ENCODE results near the gene DYNLRB1.

Gene DYNLRB1

DNA sequence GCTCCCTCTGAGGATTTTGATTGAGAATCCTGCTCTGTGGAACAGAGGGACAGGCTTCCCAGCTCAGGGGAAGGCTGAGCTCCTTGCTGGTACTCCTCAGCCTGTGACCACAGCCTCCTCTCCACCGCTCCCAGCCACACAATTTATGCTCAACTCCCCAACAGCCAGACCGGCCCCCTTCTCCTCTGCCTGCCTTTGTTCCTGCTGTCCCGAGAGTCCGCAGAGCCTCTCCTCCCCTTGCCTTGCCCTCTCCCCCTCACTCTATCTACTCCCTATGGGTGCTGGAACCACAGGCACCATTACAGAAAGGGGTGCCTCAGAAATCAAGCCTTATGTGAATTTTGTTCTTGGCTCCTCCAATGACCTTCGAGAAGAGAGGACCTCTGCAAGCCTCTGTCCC, 58.2 kb downstream of the DYNLRB1 start:
- H3K27me3 Mint-ChIP-seq: no peaks in the 10 kb centered on the region
- peaks cover 4 to 8% of the 10 kb centered on the region in 2 donors for H3K4me1 Mint-ChIP-seq (ENCODE audit: low read depth in 2 of 2)
- H3K27ac Mint-ChIP-seq: peak overlapping the region in 1 of 2 donors; percentile 19
- no peaks in the 10 kb centered on the region for H3K9me3 Mint-ChIP-seq
- no peak overlapping the region for H3K4me3 Mint-ChIP-seq
- DNase-seq (no peak), ATAC-seq (replicated peaks) (no peak)
- peaks cover 17% of the 10 kb centered on the region for H3K36me3 Mint-ChIP-seq (ENCODE audit: insufficient read depth)

DNA sequence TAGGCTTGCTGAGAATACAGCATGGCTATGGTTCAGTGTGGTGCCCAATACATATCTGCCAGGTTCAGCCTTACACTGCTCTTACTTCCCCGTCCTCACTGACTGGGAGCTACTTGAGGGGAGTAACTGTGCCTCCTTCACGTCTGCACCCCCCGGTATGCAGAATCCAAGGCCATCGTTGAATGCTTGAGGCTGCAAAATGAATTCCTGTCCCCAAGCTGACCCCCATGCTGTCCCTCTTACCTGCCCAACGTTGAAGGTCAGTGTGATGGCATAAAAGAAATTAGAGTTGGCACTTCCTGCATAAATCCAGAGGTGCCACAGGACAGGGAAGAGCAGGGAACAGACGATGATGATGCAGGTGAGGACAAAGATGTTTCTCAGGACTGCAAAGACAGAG, 58.6 kb downstream of the DYNLRB1 start:
- Mint-ChIP-seq H3K9me3 (no peaks in the 10 kb centered on the region), H3K27me3 (no peaks in the 10 kb centered on the region), H3K27ac (peak overlapping the region in 1 of 2 donors; percentile 19), H3K4me1 (ENCODE audit: low read depth in 2 of 2) (peaks cover 4 to 12% of the 10 kb centered on the region in 2 donors), H3K4me3 (no peak overlapping the region), H3K36me3 (ENCODE audit: insufficient read depth) (peaks cover 15% of the 10 kb centered on the region)
- DNase-seq (no peak), ATAC-seq (replicated peaks) (no peak)

DNA sequence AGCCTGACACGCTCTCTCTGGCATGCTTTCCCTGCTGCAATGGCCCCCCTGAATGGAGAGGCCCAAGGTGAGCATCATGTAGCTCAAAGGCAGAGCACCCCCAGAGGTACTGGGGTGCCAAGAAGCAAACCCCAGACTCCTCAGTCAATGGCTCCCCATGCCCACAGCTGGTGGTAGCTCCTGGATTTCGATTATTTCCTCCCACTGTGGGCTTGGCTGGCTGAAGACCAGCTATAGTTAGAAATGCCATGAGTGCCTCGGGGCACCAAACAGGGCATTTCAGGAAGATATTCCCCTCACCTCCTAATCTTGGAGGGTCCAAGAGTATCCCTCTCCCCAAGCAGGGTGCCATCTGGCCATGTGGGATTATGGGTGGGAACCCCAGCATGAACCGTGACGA, 59.0 kb downstream of the DYNLRB1 start:
- H3K27ac Mint-ChIP-seq: peak overlapping the region in 1 of 2 donors; percentile 74
- peaks cover 17% of the 10 kb centered on the region for H3K36me3 Mint-ChIP-seq (ENCODE audit: insufficient read depth)
- no peaks in the 10 kb centered on the region for H3K9me3 Mint-ChIP-seq
- no peak for DNase-seq
- H3K27me3 Mint-ChIP-seq: no peaks in the 10 kb centered on the region
- no peak overlapping the region for H3K4me3 Mint-ChIP-seq
- H3K4me1 Mint-ChIP-seq (ENCODE audit: low read depth in 2 of 2): peaks cover 7 to 16% of the 10 kb centered on the region in 2 donors
- ATAC-seq (replicated peaks): no peak

DNA sequence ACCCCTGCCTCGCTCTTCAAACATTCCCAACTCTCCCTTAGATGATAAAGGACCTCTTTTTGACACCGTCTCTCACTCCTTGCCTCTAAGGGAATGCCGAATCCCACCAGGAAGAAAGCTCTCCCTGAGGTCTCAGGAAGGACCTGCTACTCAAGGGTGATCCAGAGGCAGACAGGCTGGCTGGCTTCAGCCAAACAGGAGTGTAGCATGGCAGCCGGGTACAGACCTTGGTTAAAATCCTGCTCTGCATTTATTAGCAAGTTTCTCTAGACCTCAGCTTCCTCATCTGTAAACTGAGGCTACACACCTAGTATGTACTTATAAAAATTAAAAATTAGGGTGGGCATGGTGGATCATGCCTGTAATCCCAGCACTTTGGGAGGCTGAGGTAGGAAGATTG, 59.5 kb downstream of the DYNLRB1 start:
- H3K27ac Mint-ChIP-seq: peak overlapping the region in 1 of 2 donors; percentile 74
- no peaks in the 10 kb centered on the region for H3K9me3 Mint-ChIP-seq
- H3K4me1 Mint-ChIP-seq (ENCODE audit: low read depth in 2 of 2): peaks cover 11 to 21% of the 10 kb centered on the region in 2 donors

DNA sequence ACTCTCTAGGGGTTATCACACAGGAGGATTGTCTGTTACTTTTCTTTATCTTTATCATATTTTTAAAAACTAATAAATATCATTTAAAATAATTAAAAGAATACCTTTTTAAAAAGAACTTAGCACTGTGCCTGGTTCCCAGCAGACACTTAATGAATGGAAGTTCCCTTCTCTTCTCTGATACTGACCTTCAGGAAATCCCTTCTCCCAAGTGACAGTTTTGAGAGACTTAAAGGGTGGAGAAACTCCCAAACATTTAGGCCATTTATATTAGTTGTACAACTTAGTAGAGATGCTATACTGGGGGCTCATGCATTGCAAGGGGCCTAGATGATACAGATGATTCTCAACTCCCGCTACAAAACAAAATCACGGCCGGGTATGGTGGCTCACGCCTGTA, 60.8 kb downstream of the DYNLRB1 start:
- peaks cover 7 to 16% of the 10 kb centered on the region in 2 donors for H3K4me1 Mint-ChIP-seq (ENCODE audit: low read depth in 2 of 2)
- H3K27me3 Mint-ChIP-seq: no peaks in the 10 kb centered on the region
- H3K4me3 Mint-ChIP-seq: no peak overlapping the region
- DNase-seq (no peak), ATAC-seq (replicated peaks) (no peak)
- no peak overlapping the region for H3K27ac Mint-ChIP-seq
- H3K36me3 Mint-ChIP-seq (ENCODE audit: insufficient read depth): peaks cover 16% of the 10 kb centered on the region
- no peaks in the 10 kb centered on the region for H3K9me3 Mint-ChIP-seq

More for the DNA sequence above, 59.5 kb downstream of the DYNLRB1 start:
- no peak overlapping the region for H3K4me3 Mint-ChIP-seq
- DNase-seq (no peak), ATAC-seq (replicated peaks) (no peak)
- peaks cover 16% of the 10 kb centered on the region for H3K36me3 Mint-ChIP-seq (ENCODE audit: insufficient read depth)
- no peaks in the 10 kb centered on the region for H3K27me3 Mint-ChIP-seq

DNA sequence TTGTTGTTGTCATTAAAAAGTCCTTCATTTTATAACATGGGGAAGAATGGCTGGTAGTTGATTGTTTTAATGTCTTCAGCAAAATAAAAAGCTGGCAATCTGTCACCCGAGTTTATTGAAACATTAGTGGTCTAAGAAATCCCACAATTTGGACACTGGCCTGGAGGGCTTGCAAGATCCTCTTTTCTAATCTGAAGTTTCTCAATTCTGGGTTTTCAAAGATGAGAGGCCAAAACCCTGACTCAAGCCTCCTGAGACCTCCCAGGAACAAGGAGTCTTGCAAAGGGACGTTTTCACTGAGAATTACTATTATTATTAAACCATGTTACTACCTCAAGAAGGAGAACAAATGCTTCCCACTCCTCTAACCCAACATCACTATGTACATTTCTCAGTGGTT, 61.8 kb downstream of the DYNLRB1 start:
- H3K4me1 Mint-ChIP-seq (ENCODE audit: low read depth in 2 of 2): peaks cover 7 to 16% of the 10 kb centered on the region in 2 donors
- H3K27ac Mint-ChIP-seq: peak overlapping the region in 1 of 2 donors; percentile 41
- no peak for ATAC-seq (replicated peaks)
- H3K36me3 Mint-ChIP-seq (ENCODE audit: insufficient read depth): peaks cover 13% of the 10 kb centered on the region
- no peak for DNase-seq
- no peak overlapping the region for H3K4me3 Mint-ChIP-seq
- H3K27me3 Mint-ChIP-seq: no peaks in the 10 kb centered on the region
- no peaks in the 10 kb centered on the region for H3K9me3 Mint-ChIP-seq

DNA sequence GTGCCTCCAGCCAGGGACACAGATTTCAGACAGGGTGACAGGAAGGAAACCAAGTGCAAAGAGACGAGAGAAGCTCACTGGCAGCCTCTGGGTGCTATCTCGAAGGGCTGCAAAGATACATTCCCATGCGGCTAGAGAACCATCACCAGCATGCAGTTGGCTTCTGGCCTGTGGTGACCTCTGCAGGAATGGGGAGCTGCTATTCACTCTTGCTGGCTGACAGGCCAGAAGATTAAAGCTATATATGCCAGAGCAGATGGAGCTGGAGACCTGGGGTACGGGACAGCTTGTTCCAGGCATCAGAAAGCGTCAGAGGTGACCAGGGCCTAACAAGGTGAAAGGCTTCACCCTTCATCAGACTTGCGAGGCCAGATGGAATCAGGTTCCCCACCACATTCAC, 62.3 kb downstream of the DYNLRB1 start:
- H3K4me3 Mint-ChIP-seq: no peak overlapping the region
- H3K36me3 Mint-ChIP-seq (ENCODE audit: insufficient read depth): peaks cover 11% of the 10 kb centered on the region
- DNase-seq (no peak), ATAC-seq (replicated peaks) (no peak)
- H3K27ac Mint-ChIP-seq: no peak overlapping the region
- H3K9me3 Mint-ChIP-seq: no peaks in the 10 kb centered on the region
- no peaks in the 10 kb centered on the region for H3K27me3 Mint-ChIP-seq
- H3K4me1 Mint-ChIP-seq (ENCODE audit: low read depth in 2 of 2): peaks cover 7 to 16% of the 10 kb centered on the region in 2 donors

DNA sequence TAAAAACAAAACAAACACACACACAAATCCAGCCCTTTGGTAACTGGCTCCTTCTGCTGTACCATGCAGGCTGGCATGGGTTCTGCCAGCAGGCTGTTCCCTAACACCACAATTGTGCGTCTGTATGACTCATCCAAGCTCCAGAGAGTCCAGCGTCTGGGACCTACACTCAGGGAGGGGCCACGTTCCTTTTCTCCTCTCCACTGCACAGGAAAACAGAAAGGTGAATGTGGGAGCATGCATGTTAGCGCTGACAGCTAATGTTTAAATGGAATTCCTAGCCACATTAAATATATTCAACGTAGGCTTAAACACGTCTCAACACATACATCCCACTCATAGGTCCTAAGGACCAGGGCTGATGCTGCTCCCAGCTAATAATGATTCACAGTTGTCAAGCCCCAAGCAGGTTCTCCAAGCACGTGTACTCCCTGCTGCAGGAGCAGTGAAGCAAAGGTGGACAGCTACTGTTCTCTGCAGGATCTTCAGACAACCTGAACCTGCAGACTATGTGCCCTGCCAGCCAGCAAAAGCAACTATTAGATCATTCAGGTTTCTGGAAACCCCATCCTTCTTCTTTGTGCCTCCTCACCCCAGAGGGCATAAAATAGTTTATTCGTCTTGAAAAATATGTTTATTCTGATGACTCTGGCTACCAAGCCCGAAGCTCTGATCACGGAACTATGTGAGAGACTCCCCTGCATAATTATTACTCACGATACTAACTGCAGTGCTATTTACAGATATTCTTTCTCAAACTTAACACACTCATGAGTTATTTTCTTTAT, 63.2 kb downstream of the DYNLRB1 start:
- DNase-seq (no peak), ATAC-seq (replicated peaks) (no peak)
- H3K27ac Mint-ChIP-seq: peak overlapping the region; percentile 90 to 91
- H3K4me3 Mint-ChIP-seq: no peak overlapping the region
- H3K36me3 Mint-ChIP-seq (ENCODE audit: insufficient read depth): peaks cover 8% of the 10 kb centered on the region
- H3K27me3 Mint-ChIP-seq: no peaks in the 10 kb centered on the region
- H3K9me3 Mint-ChIP-seq: no peaks in the 10 kb centered on the region
- H3K4me1 Mint-ChIP-seq (ENCODE audit: low read depth in 2 of 2): peaks cover 7 to 16% of the 10 kb centered on the region in 2 donors

DNA sequence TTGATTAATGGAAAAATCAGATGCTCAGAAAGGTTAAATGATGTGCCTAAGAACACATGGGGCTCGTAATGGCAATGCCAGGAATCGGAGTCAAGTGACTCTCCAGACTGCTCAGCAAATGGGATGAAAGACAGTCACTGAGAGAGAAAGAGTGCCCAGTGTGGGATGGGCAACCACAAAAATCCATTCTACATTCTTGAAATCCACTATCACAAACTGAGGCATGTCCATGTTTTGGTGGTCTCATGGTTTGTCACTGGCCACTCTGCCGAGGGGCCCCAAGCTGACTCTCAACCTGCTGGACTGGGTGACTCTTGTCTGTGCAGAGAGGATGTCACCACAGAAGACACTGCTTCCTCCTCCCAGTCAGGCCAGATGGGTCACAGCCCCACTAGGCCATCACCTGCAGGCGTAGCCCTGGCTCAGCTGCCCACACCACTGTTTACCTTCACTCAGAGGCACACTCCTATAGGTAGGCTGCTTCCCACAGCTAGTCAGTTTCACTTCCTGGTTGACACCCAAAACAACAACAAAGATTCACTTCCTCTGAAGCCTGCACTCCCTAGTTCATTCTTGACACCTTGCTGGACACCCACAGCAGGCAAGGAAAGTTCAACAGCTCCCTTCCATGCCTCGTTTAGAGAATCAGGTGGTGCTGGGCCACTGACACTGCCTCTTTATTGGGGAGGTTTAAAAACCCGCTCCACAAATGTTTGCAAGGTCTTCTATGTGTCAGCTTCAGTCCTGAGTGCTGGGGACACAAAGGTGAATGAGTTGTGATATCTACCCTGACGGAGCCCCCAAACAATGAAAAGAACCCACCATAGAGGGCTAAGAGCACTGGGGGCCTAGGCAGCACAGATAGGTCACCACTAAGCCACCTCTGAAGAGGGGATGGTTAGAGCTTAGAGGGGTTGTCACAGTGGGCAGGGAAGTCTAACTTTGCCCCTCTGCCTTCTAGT, 64.0 kb downstream of the DYNLRB1 start:
- Mint-ChIP-seq H3K27me3 (no peaks in the 10 kb centered on the region), H3K4me1 (ENCODE audit: low read depth in 2 of 2) (peaks cover 7 to 16% of the 10 kb centered on the region in 2 donors), H3K36me3 (ENCODE audit: insufficient read depth) (peaks cover 9% of the 10 kb centered on the region), H3K4me3 (peak overlapping the region in 1 of 2 donors; percentile 35), H3K9me3 (no peaks in the 10 kb centered on the region), H3K27ac (peak overlapping the region; percentile 90 to 91)
- ATAC-seq (replicated peaks): peak; percentile 69
- no peak for DNase-seq

DNA sequence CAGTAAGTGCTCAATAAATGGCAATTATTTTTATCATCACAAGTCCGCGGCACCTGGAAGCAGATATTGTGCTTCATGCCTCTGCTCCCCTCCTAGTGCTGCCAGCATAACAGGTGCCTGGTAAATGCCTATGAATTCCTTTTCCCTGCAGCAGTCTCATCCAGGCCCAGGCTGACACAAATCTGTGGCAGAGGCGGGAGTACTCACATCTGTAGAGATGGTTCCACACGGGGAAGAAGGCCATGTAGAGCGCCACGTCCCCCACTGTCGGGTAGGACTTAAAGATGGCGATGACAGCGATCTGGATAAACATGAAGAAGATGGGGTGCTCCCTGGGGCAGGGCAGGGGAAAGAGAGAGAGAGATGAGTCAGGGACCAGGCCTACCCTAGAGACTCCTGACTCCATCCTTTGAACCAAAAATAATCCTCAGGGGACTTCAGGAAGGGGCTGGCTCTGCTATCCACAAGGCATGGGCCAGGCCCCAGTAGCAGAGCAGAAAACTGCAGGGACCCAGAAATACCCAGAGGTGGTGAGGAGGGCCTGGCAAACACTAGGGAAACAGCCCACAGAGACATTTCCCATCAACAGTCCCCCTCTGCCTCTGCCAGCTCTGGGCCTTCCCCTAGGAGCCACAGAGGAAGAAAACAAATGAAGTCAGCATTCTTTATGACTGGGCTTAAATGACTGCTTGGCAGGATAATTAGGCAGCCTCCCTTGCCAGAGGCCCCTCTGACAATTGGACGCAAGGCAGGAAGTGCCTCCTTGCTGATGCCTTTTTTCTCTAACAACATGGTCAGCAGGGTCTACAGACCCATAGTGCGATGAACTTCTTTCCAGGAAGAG, 65.3 kb downstream of the DYNLRB1 start:
- peaks cover 7 to 16% of the 10 kb centered on the region in 2 donors for H3K4me1 Mint-ChIP-seq (ENCODE audit: low read depth in 2 of 2)
- H3K36me3 Mint-ChIP-seq (ENCODE audit: insufficient read depth): peaks cover 9% of the 10 kb centered on the region
- peak overlapping the region; percentile 4 to 91 for H3K27ac Mint-ChIP-seq
- no peak for ATAC-seq (replicated peaks)
- H3K4me3 Mint-ChIP-seq: no peak overlapping the region
- no peaks in the 10 kb centered on the region for H3K9me3 Mint-ChIP-seq
- no peak for DNase-seq
- H3K27me3 Mint-ChIP-seq: no peaks in the 10 kb centered on the region

DNA sequence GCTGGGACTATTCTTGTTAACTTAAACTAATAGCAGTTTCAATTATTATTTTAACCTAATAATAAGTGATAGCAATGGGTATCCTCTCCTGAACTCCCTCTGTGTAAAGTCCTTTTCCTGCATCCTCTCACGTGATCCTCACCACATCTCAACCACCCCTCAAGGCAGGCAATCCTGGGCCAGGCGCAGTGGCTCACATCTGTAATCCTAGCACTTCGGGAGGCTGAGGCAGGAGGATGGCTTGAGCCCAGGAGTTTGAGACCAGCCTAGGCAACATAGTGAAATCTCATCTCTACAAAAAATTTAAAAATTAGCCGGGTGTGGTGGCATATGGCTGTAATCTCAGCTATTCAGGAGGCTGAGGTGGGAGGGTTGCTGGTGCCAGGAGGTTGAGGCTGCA, 66.0 kb downstream of the DYNLRB1 start:
- H3K36me3 Mint-ChIP-seq (ENCODE audit: insufficient read depth): peaks cover 9% of the 10 kb centered on the region
- H3K27ac Mint-ChIP-seq: peak overlapping the region; percentile 4 to 91
- H3K9me3 Mint-ChIP-seq: no peaks in the 10 kb centered on the region
- H3K4me3 Mint-ChIP-seq: no peak overlapping the region
- ATAC-seq (replicated peaks) (no peak), DNase-seq (no peak)
- H3K27me3 Mint-ChIP-seq: no peaks in the 10 kb centered on the region
- H3K4me1 Mint-ChIP-seq (ENCODE audit: low read depth in 2 of 2): peaks cover 7 to 16% of the 10 kb centered on the region in 2 donors

DNA sequence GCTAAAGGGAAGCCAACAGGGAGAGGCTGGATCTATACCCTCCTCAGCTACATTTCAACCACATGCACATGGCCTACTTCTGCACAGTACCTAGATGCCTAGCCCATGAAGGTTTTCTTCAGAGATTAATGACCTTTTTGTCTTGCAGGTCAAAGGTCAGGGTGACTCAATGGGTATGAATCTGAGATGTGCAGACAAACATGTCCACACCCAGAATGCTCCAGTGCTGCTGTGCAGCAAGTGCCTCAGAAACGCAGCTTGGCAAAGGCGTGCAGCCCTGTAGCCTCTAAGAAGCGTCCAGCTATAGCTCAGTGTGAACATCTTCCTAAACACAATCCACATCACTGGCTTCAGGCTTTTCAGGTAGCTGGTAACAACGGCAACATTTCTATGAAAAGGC, 66.7 kb downstream of the DYNLRB1 start:
- no peak overlapping the region for H3K4me3 Mint-ChIP-seq
- peak overlapping the region in 1 of 2 donors; percentile 91 for H3K27ac Mint-ChIP-seq
- DNase-seq (no peak), ATAC-seq (replicated peaks) (no peak)
- H3K4me1 Mint-ChIP-seq (ENCODE audit: low read depth in 2 of 2): peaks cover 7 to 16% of the 10 kb centered on the region in 2 donors
- peaks cover 16% of the 10 kb centered on the region for H3K36me3 Mint-ChIP-seq (ENCODE audit: insufficient read depth)
- H3K9me3 Mint-ChIP-seq: no peaks in the 10 kb centered on the region
- H3K27me3 Mint-ChIP-seq: no peaks in the 10 kb centered on the region

DNA sequence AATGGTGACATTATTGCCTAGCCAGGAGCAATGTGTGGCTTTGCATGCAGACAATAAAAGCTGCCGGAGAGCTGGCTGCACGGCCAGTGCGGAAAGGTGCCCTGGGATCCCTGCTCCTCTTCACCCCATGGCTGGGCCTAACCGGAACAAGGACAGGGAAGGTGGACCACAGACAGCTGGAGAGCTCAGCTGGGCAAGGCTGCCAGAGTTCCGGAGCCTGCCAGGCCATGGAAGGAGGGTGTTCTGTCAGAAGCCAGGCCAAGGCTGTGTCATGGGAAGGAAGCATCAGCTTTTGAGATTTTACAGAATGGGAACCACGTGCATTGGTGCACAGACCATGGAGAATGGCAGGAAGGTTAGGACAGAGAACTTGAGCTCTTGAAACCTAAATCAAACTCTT, 67.3 kb downstream of the DYNLRB1 start:
- no peak for DNase-seq
- peaks cover 7 to 16% of the 10 kb centered on the region in 2 donors for H3K4me1 Mint-ChIP-seq (ENCODE audit: low read depth in 2 of 2)
- H3K9me3 Mint-ChIP-seq: no peaks in the 10 kb centered on the region
- no peaks in the 10 kb centered on the region for H3K27me3 Mint-ChIP-seq
- no peak overlapping the region for H3K4me3 Mint-ChIP-seq
- ATAC-seq (replicated peaks): no peak
- H3K36me3 Mint-ChIP-seq (ENCODE audit: insufficient read depth): peaks cover 17% of the 10 kb centered on the region
- H3K27ac Mint-ChIP-seq: no peak overlapping the region

All from effector memory CD8-positive, alpha-beta T cell (primary cell).